HG02885 (cell line): Measurements from ENCODE around the gene CDC5L.

Source experiments
- ATAC-seq: cut with Tn5 transposase; IDR thresholded peaks from one replicate; pipeline ENCODE4 v1.9.1; 2021; ENCODE audit warnings: mild to moderate bottlenecking; ENCODE audit not compliant: unreplicated experiment, poor library complexity

CDC5L gene

DNA sequence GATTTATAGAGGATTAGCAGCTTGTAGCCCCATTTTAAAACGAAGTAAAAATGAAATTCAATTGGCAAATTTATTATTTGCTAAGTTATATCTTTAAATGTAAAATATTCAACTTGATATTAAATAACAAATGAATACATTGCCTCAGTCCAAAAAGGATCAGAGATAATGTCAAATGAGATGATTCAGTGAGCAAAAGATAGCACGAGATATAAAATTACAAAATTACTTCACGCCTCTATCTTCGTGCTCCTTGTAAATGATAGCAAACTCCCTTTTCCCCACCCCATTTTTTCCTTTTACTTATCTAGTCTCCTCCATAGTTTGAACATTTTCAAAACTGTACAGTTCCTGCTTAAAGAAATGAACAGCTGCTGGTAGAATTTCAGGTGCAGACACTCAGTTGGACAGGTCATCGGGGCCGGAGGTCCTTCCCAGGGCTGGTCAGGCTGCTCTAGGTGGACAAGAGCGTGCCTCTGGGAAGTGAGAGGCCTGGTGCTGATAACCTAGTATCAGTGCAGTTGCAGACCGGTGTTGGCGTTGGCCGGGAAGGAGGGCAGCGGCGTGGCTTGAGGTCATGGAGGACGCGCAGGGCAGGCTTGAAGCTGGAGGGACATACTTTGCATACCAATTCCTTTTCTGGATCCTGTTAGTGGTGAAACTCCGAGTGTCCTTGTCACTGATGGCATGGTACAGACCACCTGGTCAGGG lies 83.9 kb downstream of the CDC5L start:
- no peak for ATAC-seq

DNA sequence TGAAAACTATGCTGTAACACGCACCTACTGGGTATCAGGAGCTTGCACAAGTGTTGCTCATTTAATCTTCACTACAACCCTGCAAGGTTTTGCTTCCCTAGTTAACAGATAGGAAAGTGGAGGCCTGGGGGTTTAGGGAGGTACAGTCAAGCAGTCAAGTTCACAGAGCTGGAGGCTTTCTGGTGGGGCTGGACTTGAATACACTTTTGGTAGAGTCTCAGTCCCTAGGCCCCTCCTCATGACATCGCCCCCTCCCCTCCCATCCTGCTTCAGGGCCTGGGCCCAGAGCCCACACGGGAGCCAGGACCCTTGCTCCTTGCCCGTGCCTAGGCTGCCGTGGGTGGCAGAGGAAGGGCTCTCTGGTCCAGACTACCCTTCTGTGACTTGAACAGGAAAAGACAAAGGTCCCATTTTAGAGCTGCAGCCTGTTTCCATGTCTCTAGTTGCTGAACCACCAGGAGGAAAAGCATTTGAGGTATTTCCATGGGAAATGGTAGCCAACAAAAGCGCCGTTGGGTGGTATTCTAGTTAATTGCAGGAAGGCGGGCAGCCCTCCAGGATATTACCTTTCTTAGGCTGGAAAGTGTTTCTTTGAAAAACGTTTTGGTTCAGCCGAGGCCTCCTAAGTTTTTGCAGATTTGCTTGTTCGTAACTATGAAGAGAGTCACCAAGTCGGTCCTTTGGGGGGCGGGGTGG lies 84.9 kb downstream of the CDC5L start:
- ATAC-seq: no peak

DNA sequence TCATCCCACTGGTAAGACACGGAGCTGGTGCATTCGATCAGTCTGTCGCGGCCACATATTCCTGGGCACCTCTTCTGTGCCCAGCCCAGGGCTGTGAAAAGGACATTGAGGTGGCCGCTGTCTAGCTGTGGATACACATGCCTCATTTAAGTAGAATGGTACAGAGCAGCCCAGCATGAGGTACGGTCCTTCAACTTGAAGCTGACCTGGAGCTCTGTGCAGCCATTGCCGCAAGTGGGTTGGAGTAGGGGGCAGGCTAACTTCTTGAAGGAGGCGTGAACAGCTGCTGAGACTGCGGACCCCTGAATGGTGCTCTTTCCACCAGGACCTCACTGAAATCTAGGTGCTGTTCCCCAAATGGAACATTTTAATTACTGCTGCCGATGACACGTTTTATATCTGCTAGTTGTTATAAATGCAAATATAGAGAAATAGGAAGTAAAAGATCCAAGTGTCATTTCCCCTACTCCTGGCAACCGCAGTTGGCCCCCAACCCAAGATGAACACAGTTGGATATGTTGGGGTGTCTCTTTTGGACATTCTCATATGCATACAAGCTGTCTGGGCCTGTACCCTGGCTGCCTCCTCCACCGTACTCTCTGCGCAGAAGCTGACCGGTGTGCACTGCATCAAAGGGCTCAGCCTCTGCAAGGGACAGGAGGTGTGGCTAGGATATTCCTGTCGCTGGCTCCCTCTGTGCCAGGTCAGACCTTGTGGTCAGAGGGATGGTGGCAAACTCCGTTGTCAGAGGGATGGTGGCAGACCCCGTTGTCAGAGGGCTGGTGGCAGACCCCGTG lies 86.1 kb downstream of the CDC5L start:
- ATAC-seq: no peak

DNA sequence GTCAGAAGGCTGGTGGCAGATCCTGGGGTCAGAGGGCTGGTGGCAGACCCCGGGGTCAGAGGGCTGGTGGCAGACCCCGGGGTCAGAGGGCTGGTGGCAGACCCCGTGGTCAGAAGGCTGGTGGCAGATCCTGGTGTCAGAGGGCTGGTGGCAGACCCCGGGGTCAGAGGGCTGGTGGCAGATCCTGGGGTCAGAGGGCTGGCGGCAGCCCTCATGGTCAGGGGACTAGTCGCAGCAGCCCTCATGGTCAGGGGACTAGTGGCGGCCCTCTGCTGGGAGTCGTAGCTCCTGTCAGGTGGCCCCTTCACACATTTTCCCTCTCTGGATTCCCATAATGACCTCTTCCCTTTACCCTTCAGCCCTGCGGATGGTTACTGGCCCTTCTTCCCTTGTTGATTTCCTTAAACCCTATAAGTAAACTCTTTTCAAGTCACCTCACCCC lies 86.7 kb downstream of the CDC5L start:
- ATAC-seq: no peak

DNA sequence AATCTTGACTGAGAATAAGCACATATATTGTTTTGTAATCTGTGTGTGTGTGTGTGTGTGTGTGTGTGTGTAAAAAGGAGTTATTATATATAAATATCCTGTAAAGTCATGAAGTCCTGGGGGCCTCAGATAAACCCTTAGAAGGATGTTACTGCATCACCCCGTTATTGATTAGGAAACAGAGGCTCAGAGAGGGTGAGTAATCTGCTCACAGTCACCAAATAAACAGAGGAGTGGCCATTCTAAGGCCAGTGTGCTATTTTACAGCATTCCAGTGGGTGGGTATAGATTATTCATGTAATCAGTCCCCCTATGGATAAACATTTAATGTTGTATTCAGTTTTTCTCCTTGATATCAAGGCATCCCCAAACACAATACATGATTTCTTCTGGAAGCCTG lies 87.1 kb downstream of the CDC5L start:
- ATAC-seq: no peak

DNA sequence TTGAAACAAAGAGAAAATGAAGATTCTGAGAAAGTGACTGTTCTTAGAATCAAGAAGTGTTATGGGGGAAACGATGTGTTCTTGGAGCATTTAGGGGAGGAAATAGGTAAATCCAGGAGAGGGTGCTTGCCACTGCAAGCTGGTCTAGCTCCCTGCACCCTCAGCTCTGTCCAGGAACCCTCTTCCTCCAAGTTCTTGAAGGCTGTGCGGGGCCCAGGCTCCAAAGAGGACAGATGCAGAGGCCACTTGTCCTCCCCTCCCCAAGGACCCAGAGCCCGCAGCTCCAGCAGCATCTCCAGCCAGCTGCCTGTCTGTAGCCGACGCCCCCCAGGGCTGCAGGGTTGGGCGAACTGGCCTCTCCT lies 87.9 kb downstream of the CDC5L start:
- peak; percentile 21 for ATAC-seq

DNA sequence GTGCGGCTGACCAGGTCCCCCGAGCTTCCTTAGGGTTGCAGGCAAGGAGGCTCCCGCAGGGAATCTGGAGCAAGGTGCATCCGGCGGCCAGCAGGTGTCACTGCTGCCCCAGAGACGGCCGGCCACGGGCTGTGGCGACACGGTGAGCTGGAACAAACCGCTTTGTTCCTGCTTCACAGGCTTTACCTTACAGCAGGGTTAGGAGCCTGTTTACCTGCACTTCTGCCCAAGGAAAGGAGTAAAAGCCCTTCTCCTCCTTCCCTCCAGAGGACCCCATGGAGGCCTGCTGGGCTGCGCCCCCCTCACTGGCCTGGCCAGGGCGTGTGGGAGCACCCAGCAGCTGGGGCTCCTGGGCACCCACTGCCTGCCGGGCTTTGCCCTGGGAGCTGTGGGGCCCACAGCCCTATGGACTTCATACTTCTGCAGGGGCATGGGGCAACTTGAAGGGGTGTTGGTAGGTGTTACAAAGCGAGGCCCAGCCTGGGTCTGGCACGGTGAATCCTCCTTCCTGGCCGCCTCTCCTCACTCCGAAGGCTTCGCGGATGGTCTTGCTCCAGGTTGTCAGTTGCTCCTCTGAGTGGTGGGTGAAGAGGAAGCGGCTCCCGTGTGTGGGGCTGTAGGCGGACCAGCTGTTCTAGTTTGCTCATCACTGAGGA lies 88.4 kb downstream of the CDC5L start:
- ATAC-seq: peak; percentile 85

DNA sequence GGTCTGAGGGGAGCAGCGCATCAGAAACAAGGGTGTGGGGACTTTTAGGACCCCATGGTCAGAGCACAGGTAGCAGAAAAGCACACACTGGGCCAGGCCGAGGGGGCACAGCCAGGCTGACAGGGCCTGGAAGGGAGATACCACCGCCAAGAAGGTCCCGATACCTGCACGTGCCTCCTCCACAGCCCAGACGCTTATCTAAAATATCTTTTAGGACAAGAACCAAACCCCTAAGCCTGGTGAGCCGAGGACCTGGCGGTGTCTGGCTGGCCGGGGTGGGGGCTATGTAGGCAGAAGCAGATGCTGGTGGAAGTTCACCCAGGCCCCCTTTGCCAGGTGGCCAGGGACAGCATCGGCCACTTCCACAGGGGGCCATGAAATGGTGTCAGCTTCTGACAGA lies 89.3 kb downstream of the CDC5L start:
- ATAC-seq: no peak

DNA sequence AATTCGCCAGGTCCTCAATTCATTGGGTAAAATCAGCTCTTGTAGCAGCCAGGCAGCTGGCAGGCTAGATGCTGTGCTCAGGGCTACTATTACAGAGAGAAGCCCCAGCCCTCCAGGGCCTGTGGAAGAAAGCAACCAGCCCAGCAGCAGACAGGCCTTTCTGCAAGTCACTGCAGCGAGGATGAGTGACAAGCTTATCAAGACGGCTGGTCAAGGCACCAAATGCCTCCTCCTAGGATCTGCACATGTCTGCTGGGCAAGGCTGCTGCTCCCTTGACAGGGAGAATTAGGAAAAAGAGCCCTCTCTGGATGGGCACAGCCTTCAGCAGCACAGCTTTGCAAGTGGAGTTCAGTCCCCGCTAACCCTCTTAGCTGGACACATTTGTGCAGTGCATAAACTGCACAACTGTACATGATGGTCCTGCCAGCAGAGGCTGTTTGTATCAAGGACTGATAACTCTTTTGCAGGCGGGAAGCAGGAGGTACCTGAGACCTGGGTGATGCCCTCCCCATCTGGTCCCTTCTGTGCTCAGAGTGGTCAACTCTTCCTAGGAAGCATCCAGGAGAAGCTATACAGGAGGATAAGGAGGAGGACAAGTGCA lies 89.9 kb downstream of the CDC5L start:
- no peak for ATAC-seq

DNA sequence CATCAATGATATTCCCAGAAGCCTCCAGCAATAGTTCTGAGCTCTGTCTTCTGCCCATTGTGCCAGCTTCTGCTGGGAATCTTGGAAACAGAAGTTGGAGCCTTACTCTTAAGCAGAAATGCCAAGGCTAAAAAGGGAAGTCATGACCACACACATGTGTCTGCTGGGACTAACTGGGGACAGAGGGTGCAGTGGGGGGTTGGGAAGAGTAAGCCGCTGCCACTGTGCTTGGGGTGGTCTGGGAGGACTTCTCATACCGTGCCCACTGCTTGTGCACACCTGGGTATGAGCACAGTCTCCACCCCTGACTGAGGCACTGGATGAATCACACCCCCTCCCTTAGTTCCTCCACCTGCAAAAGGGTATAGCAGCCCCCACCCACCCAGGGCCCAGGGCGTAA lies 90.7 kb downstream of the CDC5L start:
- ATAC-seq: no peak

DNA sequence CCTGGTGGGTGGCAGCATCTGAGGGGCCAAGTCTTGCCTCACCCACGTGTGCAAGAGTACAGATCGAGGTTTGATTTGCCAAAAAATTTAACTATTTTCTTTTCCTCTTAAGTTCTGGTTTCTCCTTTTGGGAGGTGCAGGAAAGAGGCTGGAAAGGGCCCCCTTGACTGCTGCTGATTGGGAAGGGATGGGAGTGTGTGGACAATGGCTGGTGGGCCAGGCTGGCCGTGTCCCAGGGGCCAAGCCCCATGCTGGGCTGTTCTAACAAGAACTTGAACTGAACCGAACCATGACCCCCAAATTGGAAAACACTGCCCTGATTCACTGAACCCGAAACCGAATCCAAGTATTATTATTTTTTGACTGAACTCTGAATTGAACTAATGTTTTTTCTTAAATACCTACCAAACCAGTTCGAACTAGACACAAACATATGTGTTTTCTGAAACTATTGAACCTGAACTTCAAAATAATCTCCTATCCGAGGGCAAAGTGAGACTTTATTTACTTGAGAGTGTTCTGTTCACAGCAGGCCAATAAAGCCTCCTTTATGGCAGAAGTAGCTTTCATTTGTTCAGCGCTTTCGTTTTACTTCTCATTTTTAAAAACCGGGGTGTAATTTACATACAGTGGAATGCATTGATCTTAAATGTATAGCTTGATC lies 91.2 kb downstream of the CDC5L start:
- no peak for ATAC-seq

DNA sequence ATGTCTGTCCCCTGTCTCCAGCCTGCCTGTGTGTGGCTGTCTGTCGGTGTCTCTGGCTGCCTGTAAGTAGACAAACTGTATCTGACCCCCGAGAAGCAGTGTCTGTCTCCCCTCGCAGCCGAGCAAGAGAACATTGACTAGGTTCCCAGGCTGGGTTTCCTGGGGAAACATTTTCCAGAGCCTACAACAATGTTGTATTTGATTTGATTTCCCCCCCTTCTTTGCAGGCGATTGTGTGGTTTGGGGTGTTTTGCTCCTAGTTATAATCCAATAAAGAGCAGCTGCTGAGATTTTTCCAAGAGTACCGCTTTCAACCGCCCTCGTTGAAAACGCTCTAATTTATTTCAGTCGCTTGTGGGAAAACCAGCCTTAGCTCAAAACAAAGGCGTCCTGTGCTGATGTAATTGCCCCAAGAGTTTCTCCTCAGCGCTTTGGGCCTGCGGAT lies 92.6 kb downstream of the CDC5L start:
- ATAC-seq: no peak

DNA sequence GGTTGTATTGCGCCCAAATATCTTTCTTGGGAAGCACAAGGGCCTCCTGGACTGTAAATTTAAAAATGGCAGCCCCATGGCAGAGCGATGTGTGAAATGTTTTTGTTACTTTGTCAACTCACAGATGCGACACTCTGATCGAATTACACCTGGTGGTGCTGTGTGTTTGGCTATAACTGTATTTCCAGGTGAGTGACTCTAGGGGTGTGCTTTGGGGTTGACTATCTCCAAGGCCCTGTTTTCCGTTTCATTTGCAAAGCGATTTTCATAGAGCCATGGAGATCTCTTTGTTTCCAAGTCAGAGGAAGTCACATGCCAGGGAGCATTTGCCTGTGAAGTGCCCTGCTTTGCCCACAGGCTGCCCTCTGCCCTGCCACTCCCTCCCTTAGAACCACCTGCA lies 93.5 kb downstream of the CDC5L start:
- no peak for ATAC-seq

DNA sequence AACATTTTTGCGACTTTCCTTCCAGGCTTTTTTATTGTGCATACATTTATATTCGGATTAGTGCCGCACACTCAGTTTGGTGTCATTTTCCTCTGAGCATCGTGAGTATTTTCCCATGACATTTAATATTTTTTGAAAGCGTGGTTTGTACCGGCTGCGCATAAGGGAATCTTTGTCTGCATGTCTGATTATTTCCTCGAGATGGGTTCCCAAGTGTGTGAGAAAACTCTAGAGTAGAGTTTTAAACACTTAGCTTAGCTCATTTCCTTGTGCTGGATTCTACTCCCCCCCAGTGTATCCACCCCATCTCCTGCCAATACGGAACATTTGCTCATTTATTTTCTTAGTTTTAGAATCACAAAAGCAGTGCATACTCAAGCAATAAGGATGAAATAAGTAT lies 94.3 kb downstream of the CDC5L start:
- no peak for ATAC-seq

DNA sequence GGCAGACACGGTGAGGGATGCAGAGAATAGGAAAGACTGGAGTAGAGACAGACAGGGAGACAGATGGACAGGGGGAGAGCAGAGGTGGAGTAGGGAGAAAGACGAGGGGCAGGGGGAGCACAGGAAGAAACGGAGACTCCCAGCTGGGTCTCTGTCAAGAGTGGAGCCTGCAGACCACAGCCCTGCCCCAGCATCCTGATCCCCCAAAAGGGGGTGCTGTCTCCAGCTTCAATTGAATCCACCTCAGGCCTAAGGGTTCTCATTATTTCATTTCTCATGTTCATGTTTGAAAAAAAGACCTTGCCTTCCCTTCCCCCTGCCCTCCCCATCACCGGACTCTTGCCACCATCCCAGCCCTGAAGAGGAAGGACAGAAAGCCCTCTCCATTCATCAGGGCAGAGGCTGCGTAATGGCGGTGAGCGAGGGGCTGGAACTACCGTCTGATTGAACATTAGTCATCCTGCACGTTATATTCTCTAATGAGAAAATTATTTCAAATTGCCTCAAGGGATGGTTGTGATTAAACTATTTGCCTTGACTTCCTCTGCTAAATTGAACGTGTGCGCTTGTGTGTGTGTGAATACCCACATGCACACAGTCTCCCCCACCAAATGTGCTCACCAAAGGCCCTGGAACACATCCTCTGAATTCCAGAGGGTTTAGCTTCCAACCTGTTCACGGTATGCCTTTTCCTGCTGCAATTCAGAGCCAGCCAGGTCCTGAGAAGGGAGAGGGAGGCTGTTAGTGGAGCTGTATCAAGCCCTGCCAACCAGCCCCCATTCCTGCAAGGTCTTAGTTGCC lies 98.3 kb downstream of the CDC5L start:
- ATAC-seq: no peak

DNA sequence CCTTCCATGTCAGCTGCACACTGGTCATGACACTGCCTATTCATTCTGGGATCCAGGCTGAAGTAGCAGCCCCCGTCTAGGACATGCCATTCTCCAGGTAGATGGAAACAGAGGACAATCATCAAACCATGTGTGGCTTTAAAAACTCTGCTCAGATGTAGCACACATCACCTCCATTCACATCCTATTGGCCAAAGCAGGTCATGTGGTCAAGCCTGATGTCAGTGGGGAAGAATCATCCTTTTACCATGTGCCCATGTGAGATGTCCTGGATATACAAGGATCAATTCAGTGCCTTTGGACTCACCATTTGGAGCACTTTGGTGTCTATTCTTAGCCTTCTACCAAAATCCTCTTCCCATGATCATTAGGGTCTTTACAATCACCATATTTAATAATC lies 99.5 kb downstream of the CDC5L start:
- ATAC-seq: no peak

DNA sequence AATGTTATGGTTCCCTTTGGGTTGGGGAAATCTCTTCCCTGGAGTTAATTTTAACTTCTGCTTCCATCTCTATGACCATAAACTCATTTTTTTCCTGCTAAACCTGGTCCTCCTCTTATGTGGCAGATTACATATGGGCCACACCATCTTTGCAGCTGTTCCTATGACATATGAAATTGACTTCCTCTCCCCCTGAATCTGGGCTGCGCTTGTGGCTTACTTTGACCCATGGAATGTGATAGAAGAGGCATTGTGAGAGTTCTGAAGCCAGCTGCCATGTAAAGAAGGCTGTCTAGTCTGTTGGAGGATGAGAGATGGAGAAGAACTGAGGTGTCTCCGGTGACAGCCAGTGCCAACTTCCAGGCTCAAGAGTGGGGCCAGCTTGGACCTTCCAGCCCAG lies 100.1 kb downstream of the CDC5L start:
- ATAC-seq: no peak

DNA sequence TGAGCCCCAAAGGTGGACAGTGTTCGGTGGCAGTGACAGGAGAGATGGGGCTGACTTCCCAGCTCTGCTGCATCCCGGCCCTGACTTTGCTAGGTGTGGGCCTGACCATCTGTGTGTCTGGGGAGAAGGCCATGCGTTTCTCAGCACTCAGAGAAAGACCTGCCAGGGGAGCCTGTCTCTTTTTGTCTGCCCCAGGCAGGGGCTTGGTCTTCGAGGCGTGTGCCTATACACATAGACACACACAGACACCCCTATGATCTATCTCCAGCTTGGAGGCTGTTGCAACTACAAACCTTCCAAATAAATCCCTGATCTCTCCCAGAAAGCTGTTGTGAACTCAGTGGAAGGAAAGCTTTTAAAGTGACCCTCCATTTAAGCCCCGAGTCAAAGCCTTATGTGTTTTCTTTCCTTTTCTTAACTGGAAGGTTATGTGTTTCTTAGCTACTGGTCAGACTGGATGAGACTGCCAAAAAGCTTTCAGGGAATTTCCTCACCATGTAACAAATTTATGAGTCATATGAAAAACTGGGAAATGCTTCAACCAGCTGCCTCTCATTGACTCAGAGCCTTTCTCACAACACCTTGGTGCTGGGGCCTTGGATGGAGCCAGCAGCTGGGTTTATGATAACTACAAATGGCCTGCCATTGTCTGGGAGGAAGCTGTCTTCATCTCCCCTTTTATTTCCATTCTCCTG lies 102.6 kb downstream of the CDC5L start:
- ATAC-seq: no peak

DNA sequence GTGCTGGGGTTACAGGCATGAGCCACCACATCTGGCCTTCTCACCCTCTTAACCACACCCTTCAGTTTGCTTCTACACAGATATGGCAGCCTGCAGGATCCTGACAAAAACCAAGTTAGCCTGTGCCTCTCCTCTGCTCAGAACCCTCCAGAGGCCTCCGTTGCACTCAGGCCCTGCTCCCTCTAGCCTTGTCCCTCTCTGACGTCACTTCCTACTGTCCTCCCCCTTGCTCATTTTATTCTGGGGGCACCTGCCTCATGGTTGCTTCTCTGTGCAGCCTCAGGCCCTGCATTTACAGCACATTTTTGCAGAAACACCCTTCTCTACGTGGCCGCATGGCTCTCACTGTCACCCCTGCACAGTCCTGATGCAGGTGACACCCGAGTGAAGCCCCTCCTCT lies 105.6 kb downstream of the CDC5L start:
- ATAC-seq: no peak
